Caco-2 (cell line): ENCODE data around the gene SLC15A2. TPM values are rescaled to one million over a fixed set of nuclear protein-coding genes. Genes with fewer than 3 reads are reported as not detected.

Source experiments
- BruUV-seq: library from RNA; stranded (reverse); fragments of 400-500 nt; replicated peaks from 2 replicates; lab custom pipeline; 2021; lab: Mats Ljungman, UMichigan
- CTCF ChIA-PET: fragments of 300-600 bp; sonication (Branson Sonifier 250); formaldehyde crosslinking; loops from one replicate; lab custom pipeline; 2022; ENCODE audit warnings: antibody characterized with exemption; lab: Charles Lee
- POLR2A ChIA-PET: fragments of 300-600 bp; sonication (Branson Sonifier 250); formaldehyde crosslinking; loops from one replicate; lab custom pipeline; 2022; ENCODE audit warnings: antibody characterized with exemption; lab: Charles Lee
- DNase-seq, 2 experiments: peaks; one replicate each; pipeline versions ENCODE4 v3.0.0 to v3.0.0-alpha.2; 2020 to 2022
- H3K27me3 ChIP-seq: replicated peaks from 2 replicates; pipeline ENCODE4 v1.6.0; 2011; ENCODE audit warnings: low read length; ENCODE audit not compliant: control insufficient read depth, insufficient read depth
- H3K36me3 ChIP-seq: 2 replicates; pipeline ENCODE4 v1.5.1; 2011; ENCODE audit warnings: low read length; ENCODE audit not compliant: control insufficient read depth, insufficient read depth
- H3K4me1 ChIP-seq: fragments of 250-450 bp; sonication (Bioruptor Pico); 2 replicates; pipeline ENCODE4 v1.5.1; 2020; ENCODE audit warnings: mild to moderate bottlenecking
- H3K4me3 ChIP-seq: 2 replicates; pipeline ENCODE4 v1.5.1; 2011; ENCODE audit warnings: low read depth, mild to moderate bottlenecking, control low read depth, low read length
- H3K9me3 ChIP-seq: fragments of 250-450 bp; sonication (Bioruptor Pico); 2 replicates; pipeline ENCODE4 v1.5.1; 2020; ENCODE audit warnings: mild to moderate bottlenecking, moderate library complexity
- H3K27ac Mint-ChIP-seq: one replicate; pipeline ENCODE4 v1.8.0; 2022; ENCODE audit warnings: mixed read lengths; ENCODE audit not compliant: unreplicated experiment
- H3K27me3 Mint-ChIP-seq: one replicate; pipeline ENCODE4 v1.8.0; 2022; ENCODE audit warnings: mixed read lengths; ENCODE audit not compliant: insufficient read depth, unreplicated experiment
- H3K36me3 Mint-ChIP-seq: one replicate; pipeline ENCODE4 v1.8.0; 2022; ENCODE audit warnings: mild to moderate bottlenecking, mixed read lengths; ENCODE audit not compliant: insufficient read depth, unreplicated experiment
- H3K4me1 Mint-ChIP-seq: one replicate; pipeline ENCODE4 v1.8.0; 2022; ENCODE audit warnings: low read depth, mixed read lengths; ENCODE audit not compliant: unreplicated experiment
- H3K4me3 Mint-ChIP-seq: one replicate; pipeline ENCODE4 v1.8.0; 2022; ENCODE audit warnings: mild to moderate bottlenecking, moderate library complexity, mixed read lengths; ENCODE audit not compliant: unreplicated experiment
- H3K9me3 Mint-ChIP-seq: one replicate; pipeline ENCODE4 v1.8.0; 2022; ENCODE audit warnings: mixed read lengths; ENCODE audit not compliant: unreplicated experiment
- intact Hi-C: fragments of 100-400 bp; cut with micrococcal nuclease; formaldehyde crosslinking; loops from one replicate; pipeline ENCODE4 v1.10.0; 2022; ENCODE audit not compliant: unreplicated experiment
- total RNA-seq: library from RNA; stranded (reverse); gene quantifications from 2 replicates; pipeline ENCODE4 v1.2.3, GENCODE V29; 2022
- TF ChIP-seq, protein P1 (sequence below), 2 experiments: fragments of 200-600 bp in 1 of 2; IDR thresholded peaks; 1 replicate in 1 of 2; 2 replicates in 1 of 2; pipeline versions ENCODE4 v1.5.1 to v1.8.0; 2011 to 2022; ENCODE audit warnings: antibody characterized with exemption in 1 of 2, control low read depth in 1 of 2, inconsistent platforms in 1 of 2, low read depth in 1 of 2, low read length in 1 of 2, mild to moderate bottlenecking in 1 of 2, moderate library complexity in 1 of 2; ENCODE audit not compliant: insufficient read depth in 1 of 2, severe bottlenecking in 1 of 2, unreplicated experiment in 1 of 2

SLC15A2 gene
- total RNA-seq, 1 experiment from 2014 or later = 4.7 TPM

DNA sequence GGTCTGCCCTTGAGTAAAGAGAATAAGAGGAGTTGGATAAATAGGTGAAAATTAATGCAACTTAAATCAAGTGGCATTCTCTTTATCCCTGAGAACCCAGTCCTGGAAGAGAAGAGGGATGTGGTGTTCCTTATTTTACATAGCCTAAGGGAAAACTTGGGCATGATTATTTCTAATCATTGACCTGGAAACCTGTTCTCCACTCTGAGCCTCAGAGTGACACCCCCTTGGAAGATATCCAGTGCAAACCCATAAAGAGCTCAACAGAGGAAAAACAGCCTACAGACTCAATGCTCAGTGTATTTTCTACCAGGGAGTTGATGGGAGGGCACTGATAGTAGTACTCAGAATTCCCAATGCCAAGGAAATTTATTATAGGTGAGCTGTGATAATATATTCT is 22.0 kb downstream of the SLC15A2 start:
- H3K4me1 Mint-ChIP-seq = peaks cover 11% of the 10 kb centered on the region
- intact Hi-C loops = no loop called here
- ChIA-PET POLR2A (no interaction called here), CTCF (no interaction called here)
- no peaks in the 10 kb centered on the region for H3K27me3 ChIP-seq
- H3K36me3 Mint-ChIP-seq = no peaks in the 10 kb centered on the region
- TF ChIP-seq, protein P1, sequence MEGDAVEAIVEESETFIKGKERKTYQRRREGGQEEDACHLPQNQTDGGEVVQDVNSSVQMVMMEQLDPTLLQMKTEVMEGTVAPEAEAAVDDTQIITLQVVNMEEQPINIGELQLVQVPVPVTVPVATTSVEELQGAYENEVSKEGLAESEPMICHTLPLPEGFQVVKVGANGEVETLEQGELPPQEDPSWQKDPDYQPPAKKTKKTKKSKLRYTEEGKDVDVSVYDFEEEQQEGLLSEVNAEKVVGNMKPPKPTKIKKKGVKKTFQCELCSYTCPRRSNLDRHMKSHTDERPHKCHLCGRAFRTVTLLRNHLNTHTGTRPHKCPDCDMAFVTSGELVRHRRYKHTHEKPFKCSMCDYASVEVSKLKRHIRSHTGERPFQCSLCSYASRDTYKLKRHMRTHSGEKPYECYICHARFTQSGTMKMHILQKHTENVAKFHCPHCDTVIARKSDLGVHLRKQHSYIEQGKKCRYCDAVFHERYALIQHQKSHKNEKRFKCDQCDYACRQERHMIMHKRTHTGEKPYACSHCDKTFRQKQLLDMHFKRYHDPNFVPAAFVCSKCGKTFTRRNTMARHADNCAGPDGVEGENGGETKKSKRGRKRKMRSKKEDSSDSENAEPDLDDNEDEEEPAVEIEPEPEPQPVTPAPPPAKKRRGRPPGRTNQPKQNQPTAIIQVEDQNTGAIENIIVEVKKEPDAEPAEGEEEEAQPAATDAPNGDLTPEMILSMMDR (IDR thresholded peaks at IDR 0.05; ENCODE audit: insufficient read depth in 1 of 2, low read depth in 1 of 2, low read length in 1 of 2, severe bottlenecking in 1 of 2, unreplicated experiment in 1 of 2) = no peak
- H3K27ac Mint-ChIP-seq = no peak overlapping the region
- H3K4me3 Mint-ChIP-seq = no peak overlapping the region
- no peak for DNase-seq
- no peaks in the 10 kb centered on the region for H3K9me3 ChIP-seq
- no peaks in the 10 kb centered on the region for H3K9me3 Mint-ChIP-seq
- BruUV-seq = no TSS peak
- no peak overlapping the region for H3K4me3 ChIP-seq
- peaks cover 18% of the 10 kb centered on the region for H3K27me3 Mint-ChIP-seq
- no peaks in the 10 kb centered on the region for H3K36me3 ChIP-seq
- H3K4me1 ChIP-seq = no peaks in the 10 kb centered on the region

DNA sequence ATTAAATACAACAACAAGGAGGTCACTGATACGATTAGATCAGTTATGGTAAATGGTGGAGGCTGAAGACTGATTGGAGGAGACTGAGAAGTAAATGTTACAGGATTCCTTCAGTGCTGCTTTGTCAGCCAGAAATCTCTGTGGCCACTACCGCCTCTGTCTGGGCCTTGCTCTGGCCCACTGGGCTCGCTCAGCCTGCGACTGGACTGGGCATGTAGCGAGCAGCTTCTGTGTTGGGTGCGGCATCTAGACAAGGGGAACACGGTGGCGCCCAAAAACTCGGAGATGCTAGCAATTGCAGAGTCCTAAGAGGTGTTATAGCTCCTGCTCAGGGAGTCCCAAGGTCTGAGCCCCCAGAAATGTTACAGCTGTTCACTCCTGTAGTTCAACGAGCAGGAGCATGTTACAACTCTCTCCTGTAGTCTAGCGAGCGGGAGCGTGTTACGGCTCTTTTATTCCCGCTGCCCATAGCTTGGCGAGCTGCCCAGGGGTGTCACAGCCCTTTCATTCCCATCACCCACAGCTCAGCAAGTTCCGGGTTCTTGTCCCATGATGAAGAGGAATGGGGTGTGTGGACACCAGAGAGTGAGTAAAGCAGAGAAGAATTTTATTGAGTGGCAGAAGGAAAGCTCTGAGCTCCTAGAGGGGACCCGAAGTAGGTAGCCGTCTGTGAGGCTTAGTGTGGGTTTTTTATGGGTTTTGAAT is 24.7 kb downstream of the SLC15A2 start:
- Mint-ChIP-seq H3K9me3 (no peaks in the 10 kb centered on the region), H3K36me3 (no peaks in the 10 kb centered on the region), H3K27ac (no peak overlapping the region), H3K4me1 (peaks cover 21% of the 10 kb centered on the region), H3K27me3 (peaks cover 23% of the 10 kb centered on the region), H3K4me3 (no peak overlapping the region)
- BruUV-seq = no TSS peak
- H3K27me3 ChIP-seq = no peaks in the 10 kb centered on the region; the same call in 1 of the 2 replicates
- no peak for DNase-seq
- H3K9me3 ChIP-seq = no peaks in the 10 kb centered on the region
- H3K4me3 ChIP-seq = no peak overlapping the region
- POLR2A ChIA-PET = no interaction called here
- H3K36me3 ChIP-seq = no peaks in the 10 kb centered on the region
- intact Hi-C loops = no loop called here
- peaks cover 7% of the 10 kb centered on the region for H3K4me1 ChIP-seq
- TF ChIP-seq, protein P1 (IDR thresholded peaks at IDR 0.05; ENCODE audit: insufficient read depth in 1 of 2, low read depth in 1 of 2, low read length in 1 of 2, severe bottlenecking in 1 of 2, unreplicated experiment in 1 of 2) = no peak
- CTCF ChIA-PET = no interaction called here

DNA sequence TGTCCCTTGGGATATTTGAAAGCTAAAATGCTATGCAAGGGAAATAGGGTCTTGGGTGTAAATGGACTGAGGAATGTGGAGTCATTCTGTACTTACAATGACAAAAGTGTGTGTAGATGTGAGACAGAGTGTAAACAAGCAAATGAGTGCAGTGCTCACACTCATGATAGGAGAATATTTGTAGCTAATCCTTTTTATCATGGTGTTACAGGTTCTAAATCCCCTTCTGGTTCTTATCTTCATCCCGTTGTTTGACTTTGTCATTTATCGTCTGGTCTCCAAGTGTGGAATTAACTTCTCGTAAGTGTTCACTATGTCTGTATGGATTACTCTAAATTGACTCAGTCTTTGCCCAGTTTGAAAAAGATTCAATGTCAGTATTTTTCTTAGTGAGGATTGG is 30.5 kb downstream of the SLC15A2 start:
- peaks cover 15% of the 10 kb centered on the region for H3K27me3 Mint-ChIP-seq
- no peaks in the 10 kb centered on the region; the same call in none of the 2 replicates for H3K27me3 ChIP-seq
- no peaks in the 10 kb centered on the region for H3K9me3 Mint-ChIP-seq
- H3K9me3 ChIP-seq = peaks cover 4% of the 10 kb centered on the region; the same call in 1 of the 2 replicates
- H3K36me3 Mint-ChIP-seq = no peaks in the 10 kb centered on the region
- BruUV-seq = no TSS peak
- no peaks in the 10 kb centered on the region for H3K36me3 ChIP-seq
- no peak overlapping the region for H3K4me3 Mint-ChIP-seq
- intact Hi-C loops = loop anchor here (1.0 to 2.0 kb wide), 4 partner anchors 28 to 89 kb away; partner anchors contain the start of genes EAF2 and IQCB1
- POLR2A ChIA-PET = no interaction called here
- TF ChIP-seq, protein P1 (IDR thresholded peaks at IDR 0.05; ENCODE audit: insufficient read depth in 1 of 2, low read depth in 1 of 2, low read length in 1 of 2, severe bottlenecking in 1 of 2, unreplicated experiment in 1 of 2) = no peak
- no peak overlapping the region for H3K27ac Mint-ChIP-seq
- peaks cover 20% of the 10 kb centered on the region for H3K4me1 ChIP-seq
- CTCF ChIA-PET = interaction anchor here (0.6 to 0.8 kb wide), 2 partner anchors 28 to 65 kb away, joined by 3 to 6 read pairs; no protein-coding TSS in a partner anchor
- DNase-seq = peak in 1 of 2 experiments; percentile 53
- peaks cover 28% of the 10 kb centered on the region for H3K4me1 Mint-ChIP-seq
- no peak overlapping the region for H3K4me3 ChIP-seq
